Right lobe of liver (tissue), 4 donors: ENCODE results near the gene GTF2IRD1.

Source experiments
- CTCF ChIP-seq, 4 donors: fragments of 200-600 bp in 3 of 4; fragments of 450-650 bp in 1 of 4; IDR thresholded peaks; one replicate each; pipeline versions ENCODE4 v1.5.1 to v1.8.0; 2016 to 2022; ENCODE audit warnings: antibody characterized with exemption in 4 of 4, mild to moderate bottlenecking in 2 of 4
- POLR2A ChIP-seq: fragments of 450-650 bp; IDR thresholded peaks from one replicate; pipeline ENCODE4 v1.6.1; 2017; ENCODE audit warnings: antibody characterized with exemption, mild to moderate bottlenecking
- donor health status: DM: no; HTN: no; CAD: no.
- donor health status: DM: no; HTN: no; CAD: no.
- donor health status: DM: no; HTN: yes; CAD: no.

- TF ChIP-seq CTCF (IDR thresholded peaks at IDR 0.05) (no peak), POLR2A (no peak)
These were observed 82.2 kb downstream of the GTF2IRD1 start for GRCh38 chr7:74535951-74536356.
